ENCODE data around the gene JHY.
A peak's percentile ranks its signal among the peaks of the same experiment; 100 is the strongest.
"Not testable (repeated sequence)": the region's sequence is repeated elsewhere in the genome, so short reads cannot be mapped to it uniquely, and the experiment has no call there.

Gene JHY

DNA sequence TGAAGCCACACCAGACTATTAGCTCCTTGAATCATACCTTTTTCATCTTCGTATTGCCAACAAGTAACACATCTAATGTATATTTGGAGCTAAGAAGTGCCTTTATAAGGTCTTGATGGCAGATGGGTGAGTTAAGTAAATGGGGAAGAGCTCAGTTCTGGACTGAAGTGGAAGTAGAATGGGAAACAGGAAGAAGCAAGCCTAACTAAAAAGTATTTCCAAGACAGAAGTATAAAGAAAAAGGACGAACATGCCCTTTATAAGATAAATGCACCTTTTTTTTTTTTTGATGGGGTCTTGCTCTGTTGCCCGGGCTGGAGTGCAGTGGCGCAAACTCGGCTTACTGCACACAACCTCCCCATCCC is 29.8 kb upstream of the JHY start:
- Mint-ChIP-seq H3K4me3 (no peak overlapping the region), H3K27me3 (ENCODE audit: low read depth, poor library complexity) (peaks cover 4% of the 10 kb centered on the region), H3K4me1 (peaks cover 40% of the 10 kb centered on the region), H3K9me3 (no peaks in the 10 kb centered on the region), H3K27ac (no peak overlapping the region), H3K36me3 (ENCODE audit: low read depth) (no peaks in the 10 kb centered on the region)
- DNase-seq = no peak
- TF ChIP-seq, protein P1, sequence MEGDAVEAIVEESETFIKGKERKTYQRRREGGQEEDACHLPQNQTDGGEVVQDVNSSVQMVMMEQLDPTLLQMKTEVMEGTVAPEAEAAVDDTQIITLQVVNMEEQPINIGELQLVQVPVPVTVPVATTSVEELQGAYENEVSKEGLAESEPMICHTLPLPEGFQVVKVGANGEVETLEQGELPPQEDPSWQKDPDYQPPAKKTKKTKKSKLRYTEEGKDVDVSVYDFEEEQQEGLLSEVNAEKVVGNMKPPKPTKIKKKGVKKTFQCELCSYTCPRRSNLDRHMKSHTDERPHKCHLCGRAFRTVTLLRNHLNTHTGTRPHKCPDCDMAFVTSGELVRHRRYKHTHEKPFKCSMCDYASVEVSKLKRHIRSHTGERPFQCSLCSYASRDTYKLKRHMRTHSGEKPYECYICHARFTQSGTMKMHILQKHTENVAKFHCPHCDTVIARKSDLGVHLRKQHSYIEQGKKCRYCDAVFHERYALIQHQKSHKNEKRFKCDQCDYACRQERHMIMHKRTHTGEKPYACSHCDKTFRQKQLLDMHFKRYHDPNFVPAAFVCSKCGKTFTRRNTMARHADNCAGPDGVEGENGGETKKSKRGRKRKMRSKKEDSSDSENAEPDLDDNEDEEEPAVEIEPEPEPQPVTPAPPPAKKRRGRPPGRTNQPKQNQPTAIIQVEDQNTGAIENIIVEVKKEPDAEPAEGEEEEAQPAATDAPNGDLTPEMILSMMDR (IDR thresholded peaks at IDR 0.05) = no peak

DNA sequence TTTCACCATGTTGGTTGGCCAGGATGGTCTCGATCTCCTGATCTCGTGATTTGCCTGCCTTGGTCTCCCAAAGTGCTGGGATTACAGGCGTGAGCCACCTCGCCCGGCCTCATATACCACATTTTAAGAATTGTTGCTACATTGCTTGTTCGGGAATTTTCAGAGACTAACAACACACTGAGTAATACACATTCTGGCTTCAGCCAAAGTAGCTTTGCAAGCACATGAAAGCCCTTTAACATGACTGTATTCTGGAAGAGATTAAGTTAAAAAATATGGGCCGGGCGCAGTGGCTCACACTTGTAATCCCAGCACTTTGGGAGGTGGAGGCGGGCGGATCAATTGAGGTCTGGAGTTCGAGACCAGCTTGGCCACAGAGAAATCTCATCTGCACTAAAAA is 29.3 kb upstream of the JHY start:
- no peak overlapping the region for H3K27ac Mint-ChIP-seq
- DNase-seq = no peak
- no peaks in the 10 kb centered on the region for H3K9me3 Mint-ChIP-seq
- no peak overlapping the region for H3K4me3 Mint-ChIP-seq
- no peaks in the 10 kb centered on the region for H3K36me3 Mint-ChIP-seq (ENCODE audit: low read depth)
- peaks cover 40% of the 10 kb centered on the region for H3K4me1 Mint-ChIP-seq
- TF ChIP-seq, protein P1 (IDR thresholded peaks at IDR 0.05) = no peak
- H3K27me3 Mint-ChIP-seq (ENCODE audit: low read depth, poor library complexity) = peaks cover 4% of the 10 kb centered on the region

DNA sequence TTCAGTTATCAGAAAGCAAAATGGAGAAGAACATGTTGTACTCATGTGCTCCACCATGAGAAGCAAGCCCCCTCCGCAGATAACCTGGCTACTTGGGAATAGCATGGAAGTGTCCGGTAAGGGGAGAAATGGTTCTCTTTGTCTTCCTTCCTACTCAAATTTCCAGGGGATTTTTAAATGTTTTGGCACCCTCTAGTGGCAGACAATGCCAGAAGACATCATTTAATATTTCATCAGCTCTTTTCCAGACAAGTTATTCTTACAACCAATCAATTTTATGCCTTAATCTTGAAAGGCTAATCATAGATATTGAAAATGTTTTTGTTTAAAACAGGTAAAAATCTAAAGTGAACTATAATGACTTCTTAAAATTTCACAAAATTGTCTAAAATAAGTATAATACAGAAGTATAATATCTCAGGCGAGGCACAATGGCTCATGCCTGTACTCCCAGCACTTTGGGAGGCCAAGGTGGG is 28.6 kb upstream of the JHY start:
- Mint-ChIP-seq H3K4me1 (peaks cover 37% of the 10 kb centered on the region), H3K27me3 (ENCODE audit: low read depth, poor library complexity) (peaks cover 4% of the 10 kb centered on the region), H3K9me3 (no peaks in the 10 kb centered on the region), H3K4me3 (no peak overlapping the region), H3K27ac (no peak overlapping the region), H3K36me3 (ENCODE audit: low read depth) (no peaks in the 10 kb centered on the region)
- TF ChIP-seq, protein P1 (IDR thresholded peaks at IDR 0.05) = peak; percentile 73
- DNase-seq = peak; percentile 58

DNA sequence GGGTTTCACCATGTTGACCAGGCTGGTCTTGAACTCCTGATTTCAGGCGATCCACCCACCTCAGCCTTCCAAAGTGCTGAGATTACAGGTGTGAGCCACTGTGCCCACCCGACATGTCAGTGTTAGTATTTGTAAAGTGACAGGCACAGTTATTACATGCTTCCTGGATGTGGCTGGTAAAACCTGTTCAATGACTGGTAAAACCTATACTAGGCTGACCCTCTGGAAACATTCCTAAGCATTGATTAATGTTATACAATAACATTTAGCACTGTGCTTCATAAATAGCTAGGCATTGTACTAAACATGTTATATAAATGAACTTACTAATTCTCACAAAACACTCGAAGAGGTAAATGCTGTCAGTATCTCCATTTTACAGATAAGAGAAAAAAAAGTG is 20.9 kb upstream of the JHY start:
- no peaks in the 10 kb centered on the region for H3K9me3 Mint-ChIP-seq
- H3K4me3 Mint-ChIP-seq = no peak overlapping the region
- no peak overlapping the region for H3K27ac Mint-ChIP-seq
- TF ChIP-seq, protein P1 (IDR thresholded peaks at IDR 0.05) = no peak
- H3K36me3 Mint-ChIP-seq (ENCODE audit: low read depth) = no peaks in the 10 kb centered on the region
- H3K27me3 Mint-ChIP-seq (ENCODE audit: low read depth, poor library complexity) = peaks cover 14% of the 10 kb centered on the region
- no peak for DNase-seq
- peaks cover 9% of the 10 kb centered on the region for H3K4me1 Mint-ChIP-seq

DNA sequence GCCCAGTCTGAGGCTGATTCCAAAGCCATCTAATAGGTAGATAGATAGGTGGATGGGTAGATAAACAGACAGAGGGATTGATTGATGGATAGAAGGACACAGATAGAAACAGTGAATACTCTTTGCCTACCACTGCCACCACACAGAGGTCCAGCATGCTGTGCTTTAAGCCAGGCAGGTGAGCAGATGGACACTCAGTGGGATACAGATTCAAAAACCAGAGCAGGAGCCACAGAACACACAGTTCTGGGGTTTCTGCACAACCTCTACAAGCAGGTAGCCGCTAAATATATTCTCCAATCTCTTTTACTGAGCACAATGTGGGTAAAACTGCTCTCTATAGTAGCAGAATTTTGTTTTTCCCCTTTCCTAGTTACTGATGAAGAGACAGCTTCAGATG is 20.5 kb upstream of the JHY start:
- Mint-ChIP-seq H3K27me3 (ENCODE audit: low read depth, poor library complexity) (peaks cover 14% of the 10 kb centered on the region), H3K27ac (no peak overlapping the region), H3K4me1 (peaks cover 5% of the 10 kb centered on the region), H3K9me3 (no peaks in the 10 kb centered on the region), H3K4me3 (no peak overlapping the region), H3K36me3 (ENCODE audit: low read depth) (no peaks in the 10 kb centered on the region)
- TF ChIP-seq, protein P1 (IDR thresholded peaks at IDR 0.05) = no peak
- no peak for DNase-seq

DNA sequence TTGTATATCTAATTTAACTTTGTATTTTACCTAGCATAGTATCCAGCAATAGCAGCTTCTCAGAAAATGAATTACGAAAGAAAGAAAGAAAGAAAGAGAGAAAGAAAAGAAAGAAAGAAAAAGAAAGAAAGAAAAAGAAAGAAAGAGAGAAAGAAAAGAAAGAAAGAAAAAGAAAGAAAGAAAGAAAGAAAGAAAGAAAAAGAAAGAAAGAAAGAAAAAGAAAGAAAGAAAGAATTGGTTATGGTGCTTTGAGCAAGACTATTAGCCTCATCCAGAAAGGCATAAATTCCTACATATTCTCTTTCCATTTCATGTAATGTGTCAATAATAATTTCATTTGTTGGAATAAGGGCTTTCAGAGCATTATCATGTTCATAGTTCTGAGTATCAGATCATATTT is 19.4 kb upstream of the JHY start:
- not testable (repeated sequence) for DNase-seq; H3K36me3 Mint-ChIP-seq (ENCODE audit: low read depth); H3K4me1 Mint-ChIP-seq; H3K4me3 Mint-ChIP-seq; H3K27ac Mint-ChIP-seq; H3K9me3 Mint-ChIP-seq
- H3K27me3 Mint-ChIP-seq (ENCODE audit: low read depth, poor library complexity) = peaks cover 18% of the 10 kb centered on the region

All from nephron progenitor cell (in vitro differentiated cells).